SK-N-MC (cell line): ENCODE results near the gene HOMER3.

Experiments
- EZH2 ChIP-seq: fragments of 200-600 bp; sonication (generic); IDR thresholded peaks from one replicate; pipeline ENCODE4 v1.6.1; 2017; ENCODE audit warnings: antibody characterized with exemption
- POLR2AphosphoS5 ChIP-seq: IDR thresholded peaks from 2 replicates; pipeline ENCODE4 v1.6.1; 2012; ENCODE audit warnings: mild to moderate bottlenecking, low read depth, low read length, borderline replicate concordance

DNA sequence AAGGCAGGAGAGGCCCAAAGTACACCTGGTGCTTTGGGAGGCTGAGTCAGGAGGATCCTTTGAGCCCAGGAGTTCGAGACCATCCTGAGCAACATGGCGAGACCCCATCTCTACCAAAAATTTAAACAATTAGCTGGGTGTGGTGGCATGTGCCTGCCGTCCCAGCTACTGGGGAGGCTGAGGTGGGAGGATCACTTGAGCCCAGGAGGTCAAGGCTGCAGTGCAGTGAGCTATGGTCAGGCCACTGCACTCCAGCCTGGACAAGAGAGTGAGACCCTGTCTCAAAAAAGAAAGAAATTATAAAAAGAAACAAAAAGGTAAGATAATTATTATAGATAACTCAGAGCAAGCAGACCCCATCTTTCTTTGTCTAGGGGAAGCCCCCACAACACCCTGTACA is 1.9 kb downstream of the HOMER3 start:
- no peak for TF ChIP-seq EZH2
- TF ChIP-seq POLR2AphosphoS5 = no peak
